ENCODE results near the gene SYNE1.
A peak's percentile ranks its signal among the peaks of the same experiment; 100 is the strongest.
"Not testable (repeated sequence)": the region's sequence is repeated elsewhere in the genome, so short reads cannot be mapped to it uniquely, and the experiment has no call there.

SYNE1 gene

DNA sequence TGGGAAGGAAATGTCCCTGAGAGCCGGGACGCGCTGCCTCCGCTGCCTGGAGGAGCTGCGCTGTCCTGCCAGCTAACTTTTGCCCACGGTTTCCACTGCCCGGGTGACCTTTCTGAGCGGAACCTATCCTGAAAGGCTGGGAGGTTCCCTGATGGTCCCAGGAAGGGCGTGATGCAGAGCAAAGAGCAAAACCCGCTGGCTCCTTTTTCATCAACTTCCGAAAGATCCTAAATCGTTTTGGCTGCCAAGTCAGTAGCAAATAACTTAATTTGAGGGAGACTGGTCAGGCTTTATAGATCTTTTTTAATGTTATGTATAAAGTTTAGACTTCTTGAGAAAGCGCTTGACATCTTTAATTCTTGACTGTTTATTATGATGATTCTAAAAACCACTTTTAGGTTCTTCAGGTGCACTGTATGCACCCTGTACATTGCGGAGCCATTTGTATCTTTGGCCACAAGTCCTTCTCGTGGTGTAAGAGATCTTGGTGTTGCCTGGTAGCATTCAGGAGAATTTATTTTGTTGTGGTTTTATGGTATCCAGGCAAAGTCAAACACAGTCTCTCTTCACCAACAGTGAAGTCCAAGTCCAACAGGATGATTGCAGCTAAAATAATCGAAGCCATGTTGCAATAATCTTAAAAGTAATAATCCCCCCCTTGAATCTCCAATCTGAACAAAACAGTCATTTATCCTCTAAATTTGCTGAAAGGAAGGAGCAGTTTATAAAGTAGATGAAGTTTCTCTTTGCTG, at the start of gene SYNE1:
TSS of gene SYNE1 (minus strand) at position 67 of the 752 bp plus-strand sequence. CDS start 9,031 bp downstream, outside the sequence.
- no peak for DNase-seq (ENCODE audit: low spot score)

DNA sequence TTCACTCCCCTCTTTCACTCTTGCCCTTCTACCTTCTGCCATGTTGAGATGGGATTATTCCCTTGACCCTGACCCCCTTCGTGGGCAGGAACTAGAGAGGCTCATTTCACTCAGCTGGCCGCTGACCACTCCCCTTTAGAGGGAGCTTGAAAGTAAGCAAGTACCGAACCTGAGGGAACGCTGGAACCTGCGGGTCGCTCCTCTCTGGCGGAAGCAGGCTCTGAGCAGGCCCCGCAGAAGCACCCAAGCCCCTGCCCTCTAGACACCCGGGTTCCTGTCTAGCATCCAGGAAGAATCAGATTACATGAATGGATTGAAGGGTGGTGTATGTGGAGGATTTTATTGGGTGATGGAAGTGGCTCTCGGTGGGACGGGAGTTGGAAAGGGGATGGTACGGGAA, 48.7 kb upstream of the SYNE1 start:
- no peak for DNase-seq (ENCODE audit: low spot score)

GRCh38 chr6:152682935-152683334, 45.8 kb upstream of the SYNE1 start:
- DNase-seq (ENCODE audit: low spot score) = not testable (repeated sequence)

GRCh38 chr6:152682141-152682540, 45.0 kb upstream of the SYNE1 start:
- no peak for DNase-seq (ENCODE audit: low spot score)

GRCh38 chr6:152680879-152681517, 43.8 kb upstream of the SYNE1 start:
- DNase-seq (ENCODE audit: low spot score) = no peak

GRCh38 chr6:152680151-152680550, 43.0 kb upstream of the SYNE1 start:
- DNase-seq (ENCODE audit: low spot score) = no peak

DNA sequence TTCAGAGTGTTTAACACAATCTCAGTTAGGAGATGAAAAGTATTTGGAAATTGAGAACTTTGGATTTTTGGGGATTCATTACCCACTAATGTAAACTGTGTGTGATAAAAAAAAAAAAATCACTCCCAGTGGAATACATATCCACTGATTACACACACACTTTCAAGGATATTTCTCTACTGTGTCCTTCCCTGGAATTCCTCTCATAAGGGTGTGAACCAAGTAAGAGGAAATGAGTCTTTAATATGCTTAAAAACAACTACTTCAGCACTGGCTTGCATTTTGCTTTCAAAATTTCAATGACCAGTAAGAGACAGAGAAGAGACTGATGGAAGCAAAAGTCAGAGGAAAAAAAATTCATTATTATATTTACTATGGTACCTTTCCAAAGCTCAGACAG, 36.1 kb upstream of the SYNE1 start:
- DNase-seq (ENCODE audit: low spot score) = no peak

DNA sequence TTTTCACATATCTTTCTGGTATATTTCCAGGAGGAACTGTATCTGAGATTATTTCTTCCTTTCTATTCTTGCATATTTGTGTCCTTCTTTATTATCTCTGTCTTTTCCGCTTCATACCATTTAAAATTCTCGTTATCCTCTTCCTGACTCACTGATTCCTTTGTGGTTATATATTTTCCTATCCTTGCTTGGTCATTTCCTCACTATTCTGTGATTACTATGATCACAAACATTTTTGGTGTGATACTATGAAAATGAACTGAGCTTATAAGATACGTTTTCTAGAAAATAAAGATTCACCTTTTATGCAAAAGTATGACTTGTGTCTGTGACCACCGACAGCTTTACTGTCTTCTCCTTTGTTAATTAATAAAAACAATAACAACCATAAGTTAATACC, 34.0 kb upstream of the SYNE1 start:
- DNase-seq (ENCODE audit: low spot score) = no peak

- no peak for DNase-seq (ENCODE audit: low spot score)
Observed at GRCh38 chr6:152669895-152670294, 32.7 kb upstream of the SYNE1 start.

DNA sequence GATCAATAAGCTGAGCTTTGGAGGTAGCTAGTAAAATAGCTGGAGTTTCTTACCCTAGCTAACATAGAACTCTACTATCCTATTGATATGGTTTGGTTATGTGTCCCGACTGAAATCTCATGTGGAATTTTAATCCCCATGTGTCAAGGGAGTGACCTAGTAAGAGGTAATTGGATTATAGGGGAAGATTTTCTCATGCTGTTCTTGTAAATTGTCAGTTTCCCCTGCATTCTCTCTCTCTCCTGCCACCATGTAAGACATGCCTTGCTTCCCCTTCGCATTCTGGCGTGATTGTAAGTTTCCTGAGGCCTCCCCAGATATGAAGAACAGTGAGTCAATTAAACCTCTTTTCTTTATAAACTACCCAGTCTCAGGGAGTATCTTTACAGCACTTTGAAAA, 24.6 kb upstream of the SYNE1 start:
- no peak for DNase-seq (ENCODE audit: low spot score)

GRCh38 chr6:152651986-152652385, 14.8 kb upstream of the SYNE1 start:
- DNase-seq (ENCODE audit: low spot score) = no peak

- no peak for DNase-seq (ENCODE audit: low spot score)
Observed at GRCh38 chr6:152648105-152648504, 10.9 kb upstream of the SYNE1 start.

DNA sequence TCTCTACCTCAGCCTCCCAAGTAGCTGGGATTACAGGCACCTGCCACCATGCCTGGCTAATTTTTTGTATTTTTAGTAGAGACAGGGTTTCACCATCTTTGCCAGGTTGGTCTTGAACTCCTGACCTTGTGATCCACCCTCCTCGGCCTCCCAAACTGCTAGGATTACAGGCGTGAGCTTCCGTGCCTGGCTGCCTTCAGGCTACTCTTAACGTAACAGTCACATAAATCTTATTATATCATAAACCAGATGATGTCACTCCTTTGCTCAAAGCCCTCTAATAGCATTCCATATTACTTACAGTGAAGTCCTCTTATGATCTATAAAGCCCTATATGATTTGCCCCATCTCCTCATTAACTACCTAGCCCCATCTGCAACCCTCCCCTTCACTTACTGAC, 9.6 kb upstream of the SYNE1 start:
- not testable (repeated sequence) for DNase-seq (ENCODE audit: low spot score)

- DNase-seq (ENCODE audit: low spot score) = peak; percentile 37
Observed at GRCh38 chr6:152642578-152643375, 5.6 kb upstream of the SYNE1 start.

GRCh38 chr6:152636609-152637295, 410 bp downstream of the SYNE1 start:
- peak; percentile 59 for DNase-seq (ENCODE audit: low spot score)

GRCh38 chr6:152636021-152636608, 1.0 kb downstream of the SYNE1 start:
- peak; percentile 59 for DNase-seq (ENCODE audit: low spot score)

DNA sequence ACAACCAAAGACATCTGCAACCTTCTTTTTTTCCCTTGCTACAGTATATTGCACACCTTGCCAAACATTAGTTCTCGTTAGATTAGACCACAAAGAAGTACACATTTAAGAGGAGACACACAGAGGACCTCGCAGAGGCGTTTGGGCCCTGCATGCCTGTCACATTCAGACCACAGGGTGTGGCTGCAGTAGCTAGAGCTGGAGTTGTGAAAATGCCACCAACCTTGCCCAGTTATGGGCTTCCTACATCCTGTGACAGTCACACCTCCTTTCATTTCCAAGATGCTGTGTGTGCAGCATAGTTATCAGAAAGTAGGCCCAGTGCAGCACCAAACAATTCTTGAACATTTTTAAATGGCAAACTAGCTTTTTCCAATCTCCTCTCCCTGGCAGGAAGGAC, 2.4 kb downstream of the SYNE1 start:
- DNase-seq (ENCODE audit: low spot score) = no peak

DNA sequence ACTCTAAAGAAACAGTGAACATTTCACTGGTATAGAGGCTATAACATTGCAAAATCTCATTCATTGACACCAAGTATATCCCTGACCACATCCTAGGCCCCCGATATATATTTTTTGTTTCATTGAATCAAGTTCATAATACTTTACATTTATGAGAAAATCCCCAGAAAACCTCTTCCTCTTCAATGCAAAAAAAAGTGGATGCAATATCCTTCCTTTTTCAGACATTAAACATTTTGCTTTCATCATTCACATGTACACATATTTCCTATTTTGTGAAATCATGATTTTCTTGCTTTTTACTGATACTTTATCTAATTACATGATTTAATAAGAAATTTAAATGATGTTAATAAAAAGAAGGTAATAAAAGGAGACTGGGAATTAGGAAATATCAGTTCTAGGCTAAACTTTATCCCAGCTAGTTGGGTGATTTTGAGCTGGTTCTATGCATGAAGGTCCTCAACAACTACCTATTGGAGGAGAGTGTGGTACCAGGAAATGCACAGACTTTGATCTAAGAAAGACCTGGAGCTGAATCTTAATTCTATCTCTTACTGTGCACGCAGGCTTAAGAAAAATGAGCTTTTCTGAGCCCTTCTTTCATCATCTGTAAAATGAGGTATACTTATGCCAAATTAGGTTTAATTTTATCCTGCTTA, 4.9 kb downstream of the SYNE1 start:
- DNase-seq (ENCODE audit: low spot score) = no peak

- DNase-seq (ENCODE audit: low spot score) = no peak
Observed at GRCh38 chr6:152631376-152631775, 5.8 kb downstream of the SYNE1 start.

- DNase-seq (ENCODE audit: low spot score) = no peak
Observed at GRCh38 chr6:152630832-152631231, 6.3 kb downstream of the SYNE1 start.

DNA sequence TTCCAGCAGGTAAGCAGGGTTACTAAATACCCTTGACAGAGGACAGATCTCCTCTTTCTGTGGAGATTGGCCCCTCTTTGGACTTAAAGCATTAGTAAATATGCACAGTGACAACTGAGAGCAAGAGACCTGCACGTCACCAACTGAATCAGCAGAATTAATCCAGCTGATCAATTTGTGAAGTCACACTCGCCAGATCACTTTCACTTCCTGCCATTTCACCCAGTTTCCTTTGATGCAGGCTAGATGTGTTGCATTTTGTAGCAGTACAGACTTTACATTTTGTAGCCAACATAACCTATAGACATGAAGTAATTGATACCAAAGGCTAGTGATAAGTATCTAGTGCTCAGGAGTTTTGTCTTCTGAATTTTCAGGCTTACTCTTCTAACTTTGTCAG, 11.9 kb downstream of the SYNE1 start:
- DNase-seq (ENCODE audit: low spot score) = no peak

Data from germinal center (tissue), 1 donor.